ENCODE data around the gene ASIC3. TPM values are rescaled to one million over a fixed set of nuclear protein-coding genes. Genes with fewer than 3 reads are reported as not detected.

The ASIC3 gene
- total and polyA plus RNA-seq, 7 experiments from 2014 or later: 6.7 to 17.7 (median 13.7) TPM; not detected in 2

DNA sequence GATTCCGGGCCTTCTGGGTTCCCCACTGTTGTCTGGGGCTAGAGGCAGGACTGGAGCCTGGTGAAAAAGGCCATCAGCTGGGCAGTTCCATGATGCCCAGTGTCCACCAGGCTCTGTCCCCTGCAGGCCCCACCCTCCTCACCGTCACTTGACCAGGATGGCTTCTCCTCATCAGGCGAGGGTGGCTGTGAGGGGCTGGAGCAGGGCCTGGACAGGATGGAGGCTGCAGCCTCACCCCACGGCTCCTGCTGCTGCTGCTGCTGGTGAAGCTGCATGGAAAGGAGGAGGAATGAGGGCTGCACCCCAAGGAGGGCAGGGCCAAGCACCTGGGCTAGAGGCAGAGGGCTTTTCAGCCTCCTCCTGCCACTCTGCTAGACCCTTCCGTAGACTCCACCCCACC is 32.4 kb upstream of the ASIC3 start:
- no peak for DNase-seq
- Mint-ChIP-seq H3K4me1 (peaks cover 49 to 86% (median 70%) of the 10 kb centered on the region in 7 donors), H3K27me3 (peaks cover 0 to 28% (median 0%) of the 10 kb centered on the region in 5 donors), H3K4me3 (peak overlapping the region in 9 of 10 donors; percentile 38 to 91 (median 58)), H3K27ac (peak overlapping the region in 8 of 9 donors; percentile 87 to 100 (median 95)), H3K36me3 (peaks cover 0 to 18% (median 0%) of the 10 kb centered on the region in 5 donors), H3K9me3 (peaks cover 0 to 4% (median 0%) of the 10 kb centered on the region in 11 donors)
- intact Hi-C loops (cut with micrococcal nuclease): loop anchor here in 1 of 2 donors (2.0 kb wide), 1 partner anchor 27 kb away; no protein-coding TSS in a partner anchor
- no peaks in the 10 kb centered on the region for H3K36me3 ChIP-seq (ENCODE audit: control insufficient read depth in 2 of 3, insufficient read depth in 3 of 3, low read length in 3 of 3)
- ATAC-seq: no peak
- H3K4me1 ChIP-seq (ENCODE audit: control insufficient read depth in 2 of 2, insufficient read depth in 2 of 2, low read length in 2 of 2): peaks cover 43 to 71% of the 10 kb centered on the region in 2 donors
- H3K9me3 ChIP-seq (ENCODE audit: control insufficient read depth in 2 of 3, low read length in 3 of 3): no peaks in the 10 kb centered on the region
- no peak overlapping the region for H3K4me3 ChIP-seq (ENCODE audit: low read length)
- CTCF ChIA-PET: interaction anchor here (1.0 to 5.2 kb wide), 5 partner anchors 10 to 54 kb away, joined by 3 to 52 read pairs (median 3); partner anchors contain the start of gene ABCB8
- no peaks in the 10 kb centered on the region for H3K27me3 ChIP-seq (ENCODE audit: control insufficient read depth in 2 of 2, insufficient read depth in 2 of 2, low read length in 2 of 2)
- POLR2A ChIA-PET: interaction anchor here (0.9 to 3.9 kb wide), 4 partner anchors 8 to 40 kb away, joined by 3 to 21 read pairs (median 4); no protein-coding TSS in a partner anchor
- peak overlapping the region; percentile 97 for H3K27ac ChIP-seq (ENCODE audit: low read depth, low read length)

DNA sequence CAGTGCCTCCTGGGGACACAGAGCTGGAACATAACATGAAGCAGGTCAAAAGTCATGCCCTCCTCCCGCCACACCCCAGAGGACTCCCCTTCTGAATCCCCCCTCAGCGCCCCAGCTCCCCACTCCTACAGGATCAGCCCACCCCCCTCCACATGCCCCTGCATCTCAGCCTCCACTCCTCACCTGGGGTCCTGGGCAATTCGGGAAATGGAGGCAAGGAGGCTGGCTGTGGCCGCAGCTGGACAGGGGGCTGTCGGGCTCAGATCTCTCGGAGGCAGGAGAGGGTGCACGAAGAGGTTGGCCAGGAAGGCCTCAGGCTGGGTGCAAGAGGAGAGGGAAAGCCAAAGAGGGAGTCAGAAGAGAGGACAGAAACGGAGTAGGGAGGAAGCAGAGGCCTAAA is 31.8 kb upstream of the ASIC3 start:
- CTCF ChIA-PET: interaction anchor here (1.0 to 5.2 kb wide), 5 partner anchors 9 to 54 kb away, joined by 3 to 52 read pairs (median 15); partner anchors contain the start of gene ABCB8
- peak overlapping the region; percentile 38 to 100 (median 94) for H3K27ac Mint-ChIP-seq
- H3K4me1 Mint-ChIP-seq: peaks cover 47 to 82% (median 67%) of the 10 kb centered on the region in 7 donors
- H3K9me3 Mint-ChIP-seq: peaks cover 0 to 4% (median 0%) of the 10 kb centered on the region in 11 donors
- DNase-seq (no peak), ATAC-seq (no peak)
- peaks cover 0 to 33% (median 0%) of the 10 kb centered on the region in 5 donors for H3K27me3 Mint-ChIP-seq
- Histone ChIP-seq H3K9me3 (ENCODE audit: control insufficient read depth in 2 of 3, low read length in 3 of 3) (no peaks in the 10 kb centered on the region), H3K36me3 (ENCODE audit: control insufficient read depth in 2 of 3, insufficient read depth in 3 of 3, low read length in 3 of 3) (no peaks in the 10 kb centered on the region), H3K4me3 (ENCODE audit: low read length) (no peak overlapping the region), H3K4me1 (ENCODE audit: control insufficient read depth in 2 of 2, insufficient read depth in 2 of 2, low read length in 2 of 2) (peaks cover 41 to 68% of the 10 kb centered on the region in 2 donors), H3K27me3 (ENCODE audit: control insufficient read depth in 2 of 2, insufficient read depth in 2 of 2, low read length in 2 of 2) (no peaks in the 10 kb centered on the region), H3K27ac (ENCODE audit: low read depth, low read length) (peak overlapping the region; percentile 97)
- H3K4me3 Mint-ChIP-seq: peak overlapping the region in 9 of 10 donors; percentile 38 to 94 (median 85)
- POLR2A ChIA-PET: interaction anchor here (0.9 to 3.9 kb wide), 5 partner anchors 9 to 118 kb away, joined by 3 to 28 read pairs (median 4); partner anchors contain the start of gene ABCB8
- H3K36me3 Mint-ChIP-seq: peaks cover 0 to 18% (median 0%) of the 10 kb centered on the region in 5 donors
- intact Hi-C loops (cut with micrococcal nuclease): no loop called here

GRCh38 chr7:151016942-151017341 is 31.4 kb upstream of the ASIC3 start:
- H3K27ac Mint-ChIP-seq: peak overlapping the region; percentile 38 to 100 (median 94)
- Histone ChIP-seq H3K9me3 (ENCODE audit: control insufficient read depth in 2 of 3, low read length in 3 of 3) (no peaks in the 10 kb centered on the region), H3K36me3 (ENCODE audit: control insufficient read depth in 2 of 3, insufficient read depth in 3 of 3, low read length in 3 of 3) (no peaks in the 10 kb centered on the region), H3K4me1 (ENCODE audit: control insufficient read depth in 2 of 2, insufficient read depth in 2 of 2, low read length in 2 of 2) (peaks cover 41 to 65% of the 10 kb centered on the region in 2 donors), H3K27me3 (ENCODE audit: control insufficient read depth in 2 of 2, insufficient read depth in 2 of 2, low read length in 2 of 2) (no peaks in the 10 kb centered on the region), H3K27ac (ENCODE audit: low read depth, low read length) (peak overlapping the region; percentile 97), H3K4me3 (ENCODE audit: low read length) (no peak overlapping the region)
- H3K4me1 Mint-ChIP-seq: peaks cover 42 to 78% (median 63%) of the 10 kb centered on the region in 7 donors
- CTCF ChIA-PET: interaction anchor here (1.0 to 5.2 kb wide), 6 partner anchors 8 to 55 kb away, joined by 3 to 52 read pairs (median 22); no protein-coding TSS in a partner anchor
- peaks cover 0 to 4% (median 0%) of the 10 kb centered on the region in 11 donors for H3K9me3 Mint-ChIP-seq
- peaks cover 0 to 33% (median 0%) of the 10 kb centered on the region in 5 donors for H3K27me3 Mint-ChIP-seq
- no peak for ATAC-seq
- intact Hi-C loops (cut with micrococcal nuclease): no loop called here
- H3K4me3 Mint-ChIP-seq: peak overlapping the region; percentile 30 to 94 (median 88)
- POLR2A ChIA-PET: interaction anchor here (0.9 to 3.9 kb wide), 5 partner anchors 9 to 118 kb away, joined by 3 to 28 read pairs (median 4); partner anchors contain the start of gene ABCB8
- DNase-seq: peak in 3 of 9 donors; percentile 27 to 52 (median 28)
- H3K36me3 Mint-ChIP-seq: peaks cover 0 to 18% (median 0%) of the 10 kb centered on the region in 5 donors

- Histone ChIP-seq H3K4me3 (ENCODE audit: low read length) (peak overlapping the region; percentile 65), H3K4me1 (ENCODE audit: control insufficient read depth in 2 of 2, insufficient read depth in 2 of 2, low read length in 2 of 2) (peaks cover 36 to 60% of the 10 kb centered on the region in 2 donors), H3K27me3 (ENCODE audit: control insufficient read depth in 2 of 2, insufficient read depth in 2 of 2, low read length in 2 of 2) (no peaks in the 10 kb centered on the region), H3K27ac (ENCODE audit: low read depth, low read length) (peak overlapping the region; percentile 97), H3K36me3 (ENCODE audit: control insufficient read depth in 2 of 3, insufficient read depth in 3 of 3, low read length in 3 of 3) (no peaks in the 10 kb centered on the region), H3K9me3 (ENCODE audit: control insufficient read depth in 2 of 3, low read length in 3 of 3) (no peaks in the 10 kb centered on the region)
- peak overlapping the region; percentile 82 to 100 (median 94) for H3K27ac Mint-ChIP-seq
- ATAC-seq (no peak), DNase-seq (no peak)
- H3K4me3 Mint-ChIP-seq: peak overlapping the region; percentile 79 to 94 (median 88)
- H3K4me1 Mint-ChIP-seq: peaks cover 37 to 72% (median 58%) of the 10 kb centered on the region in 7 donors
- H3K9me3 Mint-ChIP-seq: peaks cover 0 to 4% (median 0%) of the 10 kb centered on the region in 11 donors
- ChIA-PET POLR2A (interaction anchor here (0.9 to 3.9 kb wide), 14 partner anchors 10 to 215 kb away, joined by 3 to 28 read pairs (median 5); partner anchors contain the start of gene ABCB8), CTCF (interaction anchor here (0.6 to 5.2 kb wide), 12 partner anchors 9 to 1175 kb away, joined by 3 to 52 read pairs (median 9); no protein-coding TSS in a partner anchor)
- H3K36me3 Mint-ChIP-seq: peaks cover 0 to 16% (median 0%) of the 10 kb centered on the region in 5 donors
- intact Hi-C loops (cut with micrococcal nuclease): no loop called here
- H3K27me3 Mint-ChIP-seq: peaks cover 0 to 33% (median 0%) of the 10 kb centered on the region in 5 donors
Observed at GRCh38 chr7:151017370-151017952, 30.9 kb upstream of the ASIC3 start.

DNA sequence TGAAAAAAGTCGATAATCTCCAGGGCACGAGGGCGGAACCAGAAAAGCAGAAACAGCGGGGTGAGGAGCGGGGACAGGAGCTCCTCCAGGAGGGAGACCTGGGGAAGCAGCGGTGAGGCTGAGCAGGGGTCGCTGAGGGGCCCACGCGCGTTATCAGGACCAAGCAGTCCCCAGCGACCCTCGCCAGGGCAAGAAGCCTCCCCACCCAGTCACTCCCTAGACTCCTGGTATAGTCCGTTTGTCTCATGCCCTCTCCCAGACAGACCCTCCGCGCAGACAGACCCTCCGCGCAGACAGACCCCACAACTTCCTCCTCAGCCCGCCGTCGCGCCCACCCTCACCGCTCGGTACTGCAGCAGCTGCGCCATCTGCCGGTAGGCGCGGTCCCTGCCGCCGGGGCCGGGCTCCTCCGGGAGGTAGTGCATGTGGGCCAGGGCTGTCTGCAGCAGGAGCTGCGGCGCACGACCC is 30.3 kb upstream of the ASIC3 start:
- H3K36me3 Mint-ChIP-seq: peaks cover 0 to 12% (median 0%) of the 10 kb centered on the region in 5 donors
- no peaks in the 10 kb centered on the region for H3K36me3 ChIP-seq (ENCODE audit: control insufficient read depth in 2 of 3, insufficient read depth in 3 of 3, low read length in 3 of 3)
- H3K4me1 Mint-ChIP-seq: peaks cover 35 to 67% (median 53%) of the 10 kb centered on the region in 7 donors
- ATAC-seq (peak; percentile 68), DNase-seq (peak; percentile 67 to 87 (median 75))
- POLR2A ChIA-PET: interaction anchor here (0.7 to 3.9 kb wide), 18 partner anchors 10 to 215 kb away, joined by 3 to 28 read pairs (median 4); partner anchors contain the start of genes ABCB8 and NOS3
- H3K27me3 Mint-ChIP-seq: peaks cover 0 to 35% (median 0%) of the 10 kb centered on the region in 5 donors
- peak overlapping the region; percentile 65 for H3K4me3 ChIP-seq (ENCODE audit: low read length)
- peak overlapping the region; percentile 79 to 94 (median 88) for H3K4me3 Mint-ChIP-seq
- peaks cover 30 to 55% of the 10 kb centered on the region in 2 donors for H3K4me1 ChIP-seq (ENCODE audit: control insufficient read depth in 2 of 2, insufficient read depth in 2 of 2, low read length in 2 of 2)
- H3K27me3 ChIP-seq (ENCODE audit: control insufficient read depth in 2 of 2, insufficient read depth in 2 of 2, low read length in 2 of 2): no peaks in the 10 kb centered on the region
- peak overlapping the region; percentile 82 to 100 (median 94) for H3K27ac Mint-ChIP-seq
- intact Hi-C loops (cut with micrococcal nuclease): loop anchor here (1.0 kb wide), 6 partner anchors 10 to 120 kb away; partner anchors contain the start of gene ABCB8 (in 2 of the 2)
- CTCF ChIA-PET: interaction anchor here (0.6 to 5.2 kb wide), 22 partner anchors 9 to 1176 kb away, joined by 3 to 52 read pairs (median 4); partner anchors contain the start of gene ABCB8
- H3K27ac ChIP-seq (ENCODE audit: low read depth, low read length): peak overlapping the region; percentile 97
- peaks cover 0 to 4% (median 0%) of the 10 kb centered on the region in 11 donors for H3K9me3 Mint-ChIP-seq
- H3K9me3 ChIP-seq (ENCODE audit: control insufficient read depth in 2 of 3, low read length in 3 of 3): no peaks in the 10 kb centered on the region
